MM.1S (cell line): ENCODE measurements around the gene HOXA11.

Experiments
- CTCF ChIP-seq: fragments of 300-600 bp; sonication (generic); IDR thresholded peaks from 2 replicates; pipeline ENCODE4 v1.5.1; 2016; ENCODE audit warnings: antibody characterized with exemption, low read length, mixed read lengths
- EZH2 ChIP-seq: fragments of 300-600 bp; sonication (generic); optimal IDR thresholded peaks from 2 replicates; pipeline ENCODE3; 2017; ENCODE audit warnings: low read depth, mild to moderate bottlenecking, antibody characterized with exemption, low read length, mixed read lengths

- TF ChIP-seq CTCF (no peak), EZH2 (no peak)
Measured at GRCh38 chr7:27211764-27212204, 26.8 kb upstream of the HOXA11 start.
